HUES48 (cell line): ENCODE data around the gene GALNT1.

ENCODE experiments used
- H3K27ac ChIP-seq: one replicate; pipeline ENCODE4 v1.7.0; 2013; ENCODE audit warnings: low read depth, low read length, inconsistent platforms
- H3K27me3 ChIP-seq: 2 replicates; pipeline ENCODE4 v1.6.1; 2013; ENCODE audit warnings: mild to moderate bottlenecking, low read length; ENCODE audit not compliant: control insufficient read depth, insufficient read depth
- H3K36me3 ChIP-seq: 2 replicates; pipeline ENCODE4 v1.6.1; 2013; ENCODE audit warnings: low read length; ENCODE audit not compliant: control insufficient read depth, insufficient read depth
- H3K4me1 ChIP-seq: 2 replicates; pipeline ENCODE4 v1.6.1; 2013; ENCODE audit warnings: mild to moderate bottlenecking, low read length; ENCODE audit not compliant: control insufficient read depth, insufficient read depth
- H3K4me3 ChIP-seq: 2 replicates; pipeline ENCODE4 v1.5.1; 2013; ENCODE audit warnings: mild to moderate bottlenecking, low read depth, low read length
- H3K9ac ChIP-seq: 2 replicates; pipeline ENCODE4 v1.6.1; 2013; ENCODE audit warnings: mild to moderate bottlenecking, low read depth, low read length, moderate library complexity
- H3K9me3 ChIP-seq: 2 replicates; pipeline ENCODE4 v1.6.1; 2013; ENCODE audit warnings: low read length; ENCODE audit not compliant: control insufficient read depth, insufficient read depth

Gene GALNT1

DNA sequence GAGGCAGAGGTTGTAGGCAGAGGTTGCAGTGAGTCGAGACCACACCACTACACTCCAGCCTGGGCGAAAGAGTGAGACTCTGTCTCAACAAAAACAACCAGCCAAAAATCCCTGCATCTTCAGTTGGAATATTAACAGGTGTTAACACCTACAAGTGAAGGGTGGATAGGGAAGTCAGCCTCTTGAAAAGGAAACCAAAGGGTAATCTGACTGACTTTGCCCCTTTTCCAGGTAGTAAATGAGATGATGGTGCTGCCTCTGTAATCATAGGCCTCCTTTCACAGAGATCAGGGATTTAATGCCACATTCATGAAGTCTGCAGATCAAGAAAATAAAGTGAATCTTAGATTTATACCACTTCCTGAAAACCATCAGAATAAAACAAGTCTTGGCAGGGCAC is 133.6 kb downstream of the GALNT1 start:
- Histone ChIP-seq H3K9me3 (peaks cover 9% of the 10 kb centered on the region; the same call in 1 of the 2 replicates), H3K9ac (no peak overlapping the region), H3K36me3 (peaks cover 4% of the 10 kb centered on the region; the same call in 1 of the 2 replicates), H3K27me3 (no peaks in the 10 kb centered on the region), H3K27ac (no peak overlapping the region), H3K4me1 (no peaks in the 10 kb centered on the region), H3K4me3 (no peak overlapping the region)

DNA sequence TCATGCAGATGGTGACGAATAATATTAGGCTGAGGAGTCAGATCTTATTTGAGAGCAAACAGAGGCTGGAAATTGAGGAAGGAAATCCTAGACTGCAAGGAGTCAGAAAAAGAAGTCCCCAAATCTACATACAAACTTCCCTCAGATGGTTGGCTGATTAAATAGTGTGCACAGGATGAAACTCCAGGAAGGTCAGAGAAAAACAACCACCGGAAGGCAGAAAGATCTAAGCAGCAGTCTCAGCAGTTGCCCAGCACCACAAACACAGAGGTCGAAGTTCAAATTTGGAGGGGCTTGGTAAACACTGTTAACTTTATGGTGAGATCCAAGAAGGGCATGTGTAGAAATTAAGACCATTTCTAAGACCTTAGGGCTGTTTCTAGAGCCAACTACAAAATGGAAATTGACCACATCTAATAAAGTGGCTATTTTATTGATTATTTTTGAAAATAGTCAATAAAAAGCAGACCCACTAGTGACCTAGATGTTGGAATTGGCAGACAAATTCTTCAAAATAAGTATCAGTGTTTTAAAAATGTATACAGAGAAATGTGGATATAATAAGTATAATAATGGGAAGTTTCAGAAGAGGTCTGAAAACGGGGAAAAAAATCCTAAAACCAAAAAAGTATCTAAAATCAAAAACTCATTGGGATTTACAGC is 134.8 kb downstream of the GALNT1 start:
- Histone ChIP-seq H3K4me3 (no peak overlapping the region), H3K4me1 (no peaks in the 10 kb centered on the region), H3K36me3 (no peaks in the 10 kb centered on the region; the same call in 1 of the 2 replicates), H3K27ac (no peak overlapping the region), H3K27me3 (no peaks in the 10 kb centered on the region), H3K9me3 (peaks cover 9% of the 10 kb centered on the region; the same call in 1 of the 2 replicates), H3K9ac (no peak overlapping the region)

DNA sequence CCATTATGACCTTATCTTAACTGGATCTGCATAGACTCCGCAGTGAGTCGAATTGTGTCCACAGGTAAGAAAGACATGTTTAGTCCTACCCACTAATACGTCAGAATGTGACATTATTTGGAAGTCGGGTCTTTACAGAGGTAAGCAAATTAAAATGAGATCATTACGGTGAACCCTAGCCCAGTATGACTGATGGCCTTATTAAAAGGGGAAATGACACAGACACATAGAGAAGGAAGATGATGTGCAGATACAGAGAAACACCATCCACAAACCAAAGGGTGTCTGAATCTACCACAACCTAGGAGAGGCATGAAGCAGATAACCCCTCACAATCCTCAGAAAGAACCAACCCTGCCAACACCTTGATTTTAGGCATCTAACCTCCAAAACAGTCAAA is 135.6 kb downstream of the GALNT1 start:
- H3K36me3 ChIP-seq = no peaks in the 10 kb centered on the region; the same call in 1 of the 2 replicates
- no peak overlapping the region for H3K4me3 ChIP-seq
- no peak overlapping the region for H3K9ac ChIP-seq
- H3K4me1 ChIP-seq = no peaks in the 10 kb centered on the region
- peaks cover 9% of the 10 kb centered on the region; the same call in 1 of the 2 replicates for H3K9me3 ChIP-seq
- no peaks in the 10 kb centered on the region for H3K27me3 ChIP-seq
- no peak overlapping the region for H3K27ac ChIP-seq

DNA sequence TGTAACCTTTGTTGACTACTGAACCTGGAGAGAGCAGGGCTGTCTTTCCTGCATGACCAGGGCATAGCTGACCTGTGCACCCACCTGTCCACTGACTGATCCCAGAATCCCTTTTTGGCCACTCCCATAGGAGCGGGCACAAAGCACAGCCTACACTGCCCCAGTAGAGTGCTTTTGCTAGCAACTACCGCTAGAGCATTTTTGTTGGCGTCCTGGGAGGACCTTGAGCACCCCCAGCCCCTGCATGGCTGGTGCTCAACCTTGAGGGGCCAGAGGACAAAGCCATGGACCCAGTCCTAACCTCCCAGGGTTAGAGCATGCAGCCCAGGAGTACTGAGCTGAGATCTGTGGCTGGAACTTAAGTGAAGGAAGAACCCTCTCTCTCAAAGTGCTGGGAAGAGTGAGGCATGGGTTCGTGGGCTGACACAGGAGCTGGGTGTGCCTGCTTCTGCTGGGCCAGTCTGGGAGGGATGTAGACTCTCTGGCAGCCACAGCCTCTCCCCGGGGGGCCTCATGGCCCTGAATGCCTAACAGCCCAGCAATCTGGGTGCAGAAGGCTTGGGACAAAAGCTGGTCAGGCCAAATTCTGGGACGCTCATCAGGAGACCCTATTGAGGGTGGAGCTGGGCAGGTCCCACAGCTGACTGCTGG is 140.0 kb downstream of the GALNT1 start:
- Histone ChIP-seq H3K36me3 (no peaks in the 10 kb centered on the region), H3K9me3 (peaks cover 9% of the 10 kb centered on the region; the same call in 1 of the 2 replicates), H3K9ac (no peak overlapping the region), H3K4me1 (no peaks in the 10 kb centered on the region), H3K27ac (no peak overlapping the region), H3K27me3 (no peaks in the 10 kb centered on the region), H3K4me3 (no peak overlapping the region)

DNA sequence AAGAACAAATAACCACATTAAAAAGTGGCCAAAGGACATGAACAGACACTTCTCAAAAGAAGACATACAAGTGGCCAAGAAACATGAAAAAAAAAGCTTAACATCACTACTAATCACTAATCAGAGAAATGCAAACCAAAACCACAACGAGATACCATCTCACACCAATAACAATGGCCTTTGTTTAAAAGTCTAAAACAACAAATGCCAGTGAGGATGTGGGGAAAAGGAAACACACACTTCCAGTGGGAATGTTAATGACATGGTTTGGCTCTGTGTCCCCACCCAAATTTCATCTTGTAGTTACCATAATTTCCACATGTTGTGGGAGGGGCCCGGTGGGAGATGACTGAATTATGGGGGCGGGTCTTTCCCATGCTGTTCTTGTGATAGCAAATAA is 147.1 kb downstream of the GALNT1 start:
- Histone ChIP-seq H3K27me3 (no peaks in the 10 kb centered on the region), H3K4me3 (no peak overlapping the region), H3K9ac (no peak overlapping the region), H3K9me3 (peaks cover 4% of the 10 kb centered on the region; the same call in 1 of the 2 replicates), H3K36me3 (no peaks in the 10 kb centered on the region), H3K4me1 (no peaks in the 10 kb centered on the region), H3K27ac (no peak overlapping the region)

DNA sequence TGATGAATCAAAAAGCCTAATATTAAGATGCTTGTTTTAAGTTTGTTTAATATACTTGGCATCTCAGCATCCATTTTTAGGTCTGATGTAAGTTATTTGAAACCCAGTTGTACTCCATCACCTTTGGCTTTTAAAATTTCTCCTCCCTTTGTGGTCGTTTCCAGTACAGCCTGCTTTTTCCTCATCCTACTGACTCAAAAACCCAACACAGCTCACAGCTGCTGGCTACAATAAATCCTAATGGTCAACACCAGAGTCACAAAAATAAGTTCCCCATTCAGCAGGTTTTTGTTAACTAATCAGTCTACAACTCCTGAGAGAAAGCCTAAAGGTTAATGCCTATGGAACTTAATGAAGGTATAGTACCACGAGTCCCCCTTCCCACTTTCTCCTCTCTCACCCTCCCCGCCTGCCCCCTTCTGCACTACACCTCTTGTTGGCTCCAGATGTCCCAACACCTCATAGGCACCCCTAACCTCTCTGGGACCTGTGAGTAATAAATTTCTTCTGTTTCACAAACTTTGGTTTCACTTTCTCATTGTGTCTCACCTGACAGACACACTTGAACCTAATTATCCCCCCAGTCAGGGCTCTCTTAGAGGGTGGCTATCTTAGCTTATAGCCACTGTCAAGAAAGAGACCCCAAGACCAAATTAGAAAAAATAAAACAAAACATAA is 148.6 kb downstream of the GALNT1 start:
- H3K4me3 ChIP-seq = no peak overlapping the region
- no peaks in the 10 kb centered on the region for H3K27me3 ChIP-seq
- no peak overlapping the region for H3K9ac ChIP-seq
- no peaks in the 10 kb centered on the region for H3K36me3 ChIP-seq
- no peaks in the 10 kb centered on the region for H3K4me1 ChIP-seq
- H3K27ac ChIP-seq = no peak overlapping the region
- H3K9me3 ChIP-seq = peaks cover 4% of the 10 kb centered on the region; the same call in 1 of the 2 replicates

DNA sequence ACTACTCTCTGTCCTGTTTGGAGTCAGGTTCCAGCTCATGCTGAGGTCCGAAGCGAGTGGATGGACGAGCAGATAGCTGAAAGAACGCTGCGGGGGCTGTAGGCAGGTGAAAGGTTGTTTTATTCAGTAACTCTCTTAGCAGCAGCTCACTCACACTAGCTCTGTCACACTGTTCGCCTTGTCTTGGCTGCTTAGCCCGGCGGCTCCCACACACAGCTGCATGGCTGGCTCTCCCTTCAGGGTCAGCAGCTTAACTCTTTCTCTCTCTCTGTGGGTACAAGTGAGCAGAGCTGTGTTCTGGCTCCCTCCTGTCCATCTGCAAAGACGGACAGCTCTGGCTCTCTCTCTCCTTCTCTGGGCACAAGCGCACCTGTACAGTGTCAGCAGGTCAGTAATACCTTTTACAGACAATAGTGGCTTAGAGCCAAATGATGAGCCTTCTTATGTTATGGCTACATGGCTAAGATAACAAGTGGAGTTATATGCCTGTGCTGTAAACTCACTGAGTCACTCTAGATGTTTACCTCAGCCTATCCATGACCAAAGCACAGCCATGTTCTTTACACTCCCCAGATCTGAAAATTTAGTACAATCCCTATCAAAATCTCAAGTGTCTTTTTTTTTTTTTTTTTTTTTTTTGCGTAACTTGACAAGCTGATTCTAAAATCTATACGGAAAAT is 149.3 kb downstream of the GALNT1 start:
- Histone ChIP-seq H3K27ac (no peak overlapping the region), H3K4me3 (no peak overlapping the region), H3K9me3 (peaks cover 4% of the 10 kb centered on the region; the same call in 1 of the 2 replicates), H3K9ac (no peak overlapping the region), H3K36me3 (no peaks in the 10 kb centered on the region), H3K4me1 (no peaks in the 10 kb centered on the region), H3K27me3 (no peaks in the 10 kb centered on the region)

DNA sequence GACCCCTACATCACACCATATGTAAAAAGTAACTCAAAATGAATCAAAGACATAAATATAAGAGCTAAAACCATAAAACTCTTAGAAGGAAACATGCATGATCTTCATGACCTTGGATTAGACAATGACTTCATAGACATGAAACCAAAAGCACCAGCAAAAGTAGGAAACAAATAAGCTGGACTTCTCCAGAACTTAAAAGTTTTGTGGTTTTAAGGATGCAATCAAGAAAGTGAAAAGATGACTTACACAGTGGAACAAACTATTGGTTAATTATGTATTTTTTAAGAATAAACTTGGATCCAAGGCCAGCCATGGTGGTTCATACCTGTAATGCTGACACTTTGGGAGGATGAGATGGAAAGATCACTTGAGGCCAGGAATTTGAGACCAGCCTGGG is 150.2 kb downstream of the GALNT1 start:
- H3K9ac ChIP-seq = no peak overlapping the region
- H3K4me3 ChIP-seq = no peak overlapping the region
- peaks cover 4% of the 10 kb centered on the region; the same call in 1 of the 2 replicates for H3K9me3 ChIP-seq
- H3K4me1 ChIP-seq = 0 out of 2 replicates have a peak, but pooled peaks cover under 1% of the 10 kb centered on the region
- no peaks in the 10 kb centered on the region for H3K27me3 ChIP-seq
- no peak overlapping the region for H3K27ac ChIP-seq
- no peaks in the 10 kb centered on the region for H3K36me3 ChIP-seq

DNA sequence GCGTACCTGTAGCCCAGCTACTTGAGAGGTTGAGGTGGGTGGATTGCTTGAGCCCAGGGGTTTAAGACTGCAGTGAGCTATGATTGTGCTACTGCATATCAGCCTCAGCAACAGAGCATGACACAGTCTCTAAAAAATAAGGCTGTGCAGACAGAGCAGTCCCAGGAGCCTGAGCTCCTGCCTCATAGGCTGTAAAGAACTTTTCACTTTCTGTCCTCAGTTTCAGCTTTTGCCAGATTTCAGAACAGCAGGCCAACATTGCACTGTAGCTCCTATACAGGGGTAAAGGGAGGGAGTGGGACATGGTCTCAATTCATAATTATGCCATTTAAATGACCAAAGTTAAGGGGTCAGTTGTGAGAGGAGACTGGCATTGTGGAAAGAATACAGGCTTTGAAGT is 150.6 kb downstream of the GALNT1 start:
- no peak overlapping the region for H3K9ac ChIP-seq
- H3K27ac ChIP-seq = no peak overlapping the region
- H3K4me1 ChIP-seq = 0 out of 2 replicates have a peak, but pooled peaks cover 2% of the 10 kb centered on the region
- no peak overlapping the region for H3K4me3 ChIP-seq
- no peaks in the 10 kb centered on the region for H3K27me3 ChIP-seq
- peaks cover 4% of the 10 kb centered on the region; the same call in 1 of the 2 replicates for H3K9me3 ChIP-seq
- H3K36me3 ChIP-seq = no peaks in the 10 kb centered on the region

DNA sequence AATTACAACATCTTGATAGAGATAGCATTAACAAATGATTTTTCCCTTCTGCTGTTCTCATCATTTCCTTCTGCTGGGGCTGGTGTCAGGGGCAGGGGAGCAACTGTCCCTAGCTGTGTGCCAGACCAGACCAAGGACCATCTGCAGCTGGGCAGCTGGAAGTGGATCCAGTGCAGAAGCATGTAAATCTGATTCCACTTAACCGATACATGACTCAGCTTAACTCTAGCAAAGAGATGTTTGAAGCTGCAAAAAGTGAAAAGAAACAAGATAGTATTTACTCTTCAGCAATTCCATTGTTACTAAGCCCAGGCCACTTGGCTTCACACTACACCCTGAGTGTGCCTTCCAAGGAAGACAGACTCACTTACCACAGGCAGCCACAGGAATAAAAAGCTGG is 151.1 kb downstream of the GALNT1 start:
- Histone ChIP-seq H3K4me3 (no peak overlapping the region), H3K27ac (no peak overlapping the region), H3K27me3 (no peaks in the 10 kb centered on the region), H3K36me3 (no peaks in the 10 kb centered on the region), H3K9ac (no peak overlapping the region), H3K9me3 (peaks cover 4% of the 10 kb centered on the region; the same call in 1 of the 2 replicates), H3K4me1 (0 out of 2 replicates have a peak, but pooled peaks cover 2% of the 10 kb centered on the region)
